Activated naive CD8-positive, alpha-beta T cell treated with anti-CD3 and anti-CD28 coated beads, Interleukin-2, amount 50 U/mL, for 16 hours (primary cell): ENCODE measurements around the gene MED31.
"Not testable (repeated sequence)": the region's sequence is repeated elsewhere in the genome, so short reads cannot be mapped to it uniquely, and the experiment has no call there.

ENCODE experiments used
- DNase-seq: peaks from one replicate; pipeline ENCODE4 v3.0.0-alpha.2; 2020; ENCODE audit warnings: low read depth, low spot score

The MED31 gene

DNA sequence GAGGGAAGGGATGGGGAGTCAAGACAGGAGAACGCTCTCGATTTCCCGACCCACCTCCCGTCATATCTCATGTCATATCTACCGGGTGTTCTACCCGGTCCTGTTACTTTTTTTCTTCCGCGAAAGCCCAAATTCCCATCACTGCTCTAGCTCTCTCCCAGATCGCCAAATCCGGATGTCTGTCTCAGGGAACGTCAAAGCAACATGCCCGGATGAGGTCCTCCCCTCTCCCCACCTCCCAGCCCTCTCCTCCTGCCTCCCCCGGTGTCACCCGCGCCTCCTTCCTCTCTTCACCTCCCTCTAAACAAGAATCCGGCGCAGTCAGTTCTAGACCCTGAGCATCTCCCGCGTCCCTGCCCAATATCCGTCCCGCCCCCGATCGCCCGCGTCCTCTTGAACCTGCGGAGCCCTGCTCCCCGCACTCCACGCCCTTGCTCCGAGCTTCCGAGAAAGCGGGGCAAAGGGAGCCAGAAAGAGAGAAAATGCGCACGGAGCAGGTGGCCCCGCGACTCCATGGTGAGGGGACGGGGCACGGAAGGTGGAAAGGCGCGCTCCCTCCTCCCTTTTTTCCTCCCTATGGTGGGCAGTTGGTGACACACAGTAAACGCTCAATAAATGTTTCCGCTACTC, 4.4 kb upstream of the MED31 start:
- DNase-seq: not testable (repeated sequence)

DNA sequence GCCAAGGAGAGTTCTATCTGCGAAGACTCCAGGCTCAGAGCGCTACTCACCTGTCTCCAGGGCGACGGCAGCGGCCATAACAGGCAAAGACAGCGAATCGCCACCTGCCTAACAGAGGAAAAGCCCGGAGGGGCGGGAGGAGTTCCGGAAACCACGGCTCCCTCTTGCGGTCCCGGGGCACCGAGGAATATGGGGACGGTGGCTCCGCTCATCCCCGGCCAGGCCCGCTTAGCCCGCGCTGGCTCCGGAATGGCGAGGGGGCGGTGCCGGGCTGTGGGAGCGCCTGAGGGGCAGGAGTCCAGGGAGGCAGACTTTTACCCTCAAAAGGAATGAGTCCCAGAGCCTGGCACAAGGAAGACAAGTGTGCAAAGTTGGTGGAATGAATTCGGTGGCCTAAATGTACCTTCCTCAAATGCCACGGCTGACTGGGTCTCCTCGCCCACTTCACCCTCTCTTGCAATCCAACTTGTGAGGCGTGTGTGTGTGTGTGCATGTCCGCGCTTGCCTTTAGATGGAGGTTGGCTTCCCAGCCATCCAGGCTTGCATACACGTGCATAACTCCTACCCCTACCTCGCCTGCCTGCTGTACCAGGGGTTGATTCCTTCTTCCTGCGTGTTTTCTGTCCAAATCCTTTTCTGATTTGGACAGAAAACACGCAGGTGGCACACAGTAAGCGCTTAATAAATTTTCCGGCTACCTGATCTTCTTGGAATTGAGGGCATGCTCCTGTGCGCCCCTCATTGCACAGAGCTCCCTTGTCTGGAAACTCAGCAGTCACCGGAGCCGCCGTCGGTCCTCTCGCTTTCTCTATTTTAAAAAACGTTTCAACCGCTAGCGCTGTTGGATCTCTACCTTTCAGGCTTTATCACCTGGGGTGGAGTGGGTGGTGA, 3.7 kb upstream of the MED31 start:
- DNase-seq: no peak

DNA sequence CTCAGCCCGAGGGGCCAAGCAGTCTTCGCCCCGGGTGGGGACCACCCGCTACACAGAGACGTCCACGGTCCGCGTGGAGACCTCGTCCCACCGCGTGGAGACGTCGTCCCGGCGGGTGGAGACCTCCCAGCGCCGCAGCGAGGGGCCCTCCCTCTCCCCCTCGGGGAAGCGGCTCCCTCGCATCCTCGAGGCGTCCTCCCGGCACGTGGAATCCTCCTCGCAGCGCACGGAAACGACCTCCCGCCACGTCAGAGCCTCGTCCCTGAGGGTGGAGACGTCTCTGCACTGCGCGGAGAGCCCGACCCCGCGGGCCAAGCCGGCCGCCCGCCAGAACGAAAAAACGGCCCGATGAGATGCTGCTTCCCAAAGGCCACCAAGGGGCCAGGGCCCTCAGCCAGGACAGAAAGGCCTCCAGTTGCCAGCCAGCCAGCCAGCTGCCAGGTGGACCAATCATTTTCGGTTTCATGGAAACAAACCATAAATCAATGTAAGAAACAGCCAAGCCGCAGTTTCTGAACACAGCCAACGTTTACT, 581 bp upstream of the MED31 start:
- no peak for DNase-seq

DNA sequence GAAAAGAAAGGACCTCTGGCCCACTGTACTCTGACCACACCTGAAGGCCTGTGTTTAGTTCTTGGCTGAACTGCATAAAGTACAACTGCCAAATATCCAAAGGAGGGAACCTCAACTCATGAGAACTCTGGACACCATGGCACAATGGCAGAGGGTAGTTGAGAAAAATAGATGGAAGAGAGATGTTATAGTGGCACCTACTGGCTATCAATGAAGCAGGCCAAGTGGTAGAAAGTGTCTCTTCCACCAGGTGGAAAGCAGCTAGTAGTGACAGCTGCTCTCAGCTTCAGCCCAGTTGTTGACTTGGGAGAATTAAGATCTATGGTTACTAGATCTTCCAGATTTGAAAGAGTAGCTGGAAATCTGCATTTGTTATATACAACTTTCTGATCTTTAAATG, 3.2 kb downstream of the MED31 start:
- no peak for DNase-seq

DNA sequence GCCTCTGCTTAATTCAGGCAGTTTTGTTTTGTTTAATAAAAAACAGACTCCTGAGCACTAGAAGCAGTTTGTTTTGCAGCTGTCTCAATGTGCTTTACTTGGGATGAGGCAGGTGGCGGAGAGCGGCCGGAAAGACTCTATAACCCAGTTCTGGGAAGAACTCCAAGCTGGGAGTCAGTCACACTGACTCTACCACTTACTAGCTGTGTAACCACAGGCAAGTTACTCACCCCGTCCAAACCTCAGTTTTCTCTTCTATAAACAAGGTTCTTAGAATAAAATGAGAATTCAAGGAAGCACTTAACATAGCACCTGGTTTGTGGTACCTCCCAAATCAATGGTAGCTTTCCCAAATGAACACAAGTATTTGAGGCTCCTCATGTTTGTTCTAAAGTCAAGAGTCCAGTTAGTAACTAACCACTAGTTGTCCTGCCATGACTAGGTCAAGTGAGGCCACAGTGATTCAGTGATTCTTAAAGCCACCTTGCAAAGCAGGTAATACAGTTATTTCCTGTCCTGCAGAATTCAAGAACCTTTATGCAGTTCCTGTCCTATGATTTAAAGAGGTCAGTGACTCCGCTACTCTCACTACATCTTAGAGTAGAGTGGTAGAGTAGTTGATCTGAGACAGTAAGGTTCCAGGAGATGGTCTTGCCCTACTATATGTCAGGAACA, 7.8 kb downstream of the MED31 start:
- no peak for DNase-seq

DNA sequence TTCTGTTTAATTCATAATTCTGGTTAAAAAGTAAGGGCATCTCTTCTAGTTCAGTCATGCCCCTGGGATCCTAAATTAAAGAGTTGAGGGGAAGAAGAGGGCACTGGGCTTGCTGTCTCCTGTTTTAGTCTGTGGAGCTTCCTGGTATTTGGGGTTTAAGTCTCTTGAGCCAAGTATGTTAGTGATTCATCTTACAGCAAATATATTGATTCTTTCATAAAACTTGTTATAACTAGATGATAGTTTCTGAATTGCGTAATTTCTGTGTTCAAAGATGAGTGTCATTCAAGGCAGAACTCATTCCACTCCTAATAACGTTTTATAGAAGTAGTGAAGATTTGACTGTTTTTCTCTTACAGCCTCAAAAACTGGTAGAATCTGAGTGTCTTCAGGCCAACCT, 8.8 kb downstream of the MED31 start:
- DNase-seq: no peak

DNA sequence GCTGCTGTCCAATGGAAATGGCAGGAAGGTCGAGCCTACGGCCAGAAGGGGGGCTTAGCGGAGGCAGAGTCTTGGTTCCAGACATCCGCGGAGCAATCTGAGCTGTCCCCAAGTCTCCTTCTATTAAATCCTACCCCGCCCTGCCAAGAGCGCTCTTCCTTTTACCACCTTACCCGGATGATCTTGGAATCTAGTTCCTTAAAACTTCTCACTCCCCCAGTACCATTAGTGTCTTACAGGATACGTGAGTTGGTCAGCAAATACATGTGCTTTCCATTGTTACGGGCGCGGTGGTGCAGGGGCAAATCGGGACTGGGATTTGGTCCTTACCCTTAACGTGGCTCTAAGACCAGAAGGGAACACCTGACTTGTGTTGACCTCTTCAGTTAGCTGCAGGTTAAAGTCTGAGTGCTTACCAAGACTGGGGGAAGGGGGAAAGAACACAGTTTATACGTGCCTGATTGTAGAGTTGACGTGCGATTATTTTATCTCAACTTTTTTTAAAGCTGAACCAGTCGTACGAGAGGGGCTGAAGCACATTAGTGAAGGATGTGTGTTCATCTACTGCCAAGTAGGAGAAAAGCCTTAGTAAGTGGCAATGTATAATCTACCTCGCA, 10.1 kb downstream of the MED31 start:
- no peak for DNase-seq

DNA sequence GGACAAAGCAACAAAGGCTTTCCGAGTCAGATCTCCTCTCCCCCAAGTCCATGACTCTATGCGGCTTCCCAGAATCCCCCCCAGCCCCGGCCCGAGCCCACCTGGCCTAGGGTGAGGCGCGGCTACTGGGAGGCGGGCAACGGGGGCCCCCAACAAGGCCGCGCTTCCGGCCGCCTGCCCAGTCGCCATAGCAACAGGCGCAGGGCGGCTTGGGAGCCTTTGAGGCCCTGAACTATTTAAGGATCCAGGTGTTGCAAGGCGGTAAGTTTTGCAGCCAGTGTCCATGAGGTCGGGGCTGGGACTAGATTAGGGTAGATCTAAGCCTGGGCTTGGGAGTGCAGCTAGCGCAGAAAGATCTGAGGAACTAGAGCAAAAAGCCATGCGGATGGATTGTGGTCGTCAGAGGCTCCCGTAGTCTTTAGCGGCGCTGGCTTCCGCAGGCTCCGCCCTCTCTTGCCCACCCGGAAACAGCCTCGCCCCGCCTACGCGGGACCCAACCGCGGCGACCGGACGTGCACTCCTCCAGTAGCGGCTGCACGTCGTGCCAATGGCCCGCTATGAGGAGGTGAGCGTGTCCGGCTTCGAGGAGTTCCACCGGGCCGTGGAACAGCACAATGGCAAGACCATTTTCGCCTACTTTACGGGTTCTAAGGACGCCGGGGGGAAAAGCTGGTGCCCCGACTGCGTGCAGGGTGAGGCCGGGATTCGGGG, 10.7 kb downstream of the MED31 start, which contains the start of the genes KIAA0753 and TXNDC17:
Gene KIAA0753 (minus strand): TSS at position 176 of the 711 bp plus-strand sequence. CDS start 5,608 bp downstream, outside the sequence.
Gene TXNDC17 (plus strand): TSS at position 525 of the 711 bp plus-strand sequence. CDS start 23 bp downstream, at position 548.
- DNase-seq: peak; percentile 84

DNA sequence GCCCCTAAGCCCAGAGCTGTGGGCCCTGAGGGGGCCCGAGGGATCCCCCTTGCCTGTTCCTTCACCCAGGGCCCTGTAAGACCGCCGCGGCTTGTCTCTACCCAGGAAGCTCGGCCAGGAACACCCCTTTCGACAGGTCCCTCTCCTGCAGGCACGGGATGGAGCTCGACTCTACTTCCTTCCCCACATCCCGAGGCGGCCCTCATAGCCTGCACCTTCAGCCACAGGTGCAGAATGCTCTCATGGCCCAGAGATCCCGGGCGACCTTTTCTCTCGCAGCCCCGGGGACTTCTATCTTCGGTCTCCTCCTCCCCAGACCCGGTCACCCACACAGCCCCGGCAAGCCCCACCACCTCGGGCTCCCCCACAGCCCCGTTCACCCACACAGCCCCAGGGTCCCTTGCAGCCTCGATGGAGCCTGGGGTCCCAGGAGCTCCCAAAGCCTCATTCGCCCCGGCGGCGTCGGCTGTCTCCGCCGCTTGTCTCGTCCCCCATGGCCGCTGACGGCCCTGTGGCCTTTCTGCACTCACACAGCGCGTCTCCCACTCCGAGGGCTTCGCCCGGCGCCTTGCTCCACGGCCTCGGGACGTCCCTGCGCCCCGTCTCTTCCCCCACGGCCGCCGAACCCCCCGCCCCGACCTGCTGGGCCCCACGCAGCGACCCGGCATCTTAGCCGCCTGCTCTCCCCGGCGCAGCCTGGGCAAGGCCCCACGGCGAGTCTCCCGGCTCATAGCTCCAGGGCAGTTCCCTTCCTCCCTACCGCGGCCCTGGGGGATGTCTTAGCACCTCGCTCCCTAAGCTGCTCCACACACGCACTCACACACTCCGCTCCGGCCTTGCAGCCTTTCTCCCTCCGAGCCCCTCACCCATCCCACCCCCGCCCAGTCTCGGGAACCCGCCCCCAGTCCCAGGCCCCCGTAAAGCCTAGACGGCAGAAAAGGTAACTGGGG, 11.5 kb downstream of the MED31 start:
- no peak for DNase-seq

DNA sequence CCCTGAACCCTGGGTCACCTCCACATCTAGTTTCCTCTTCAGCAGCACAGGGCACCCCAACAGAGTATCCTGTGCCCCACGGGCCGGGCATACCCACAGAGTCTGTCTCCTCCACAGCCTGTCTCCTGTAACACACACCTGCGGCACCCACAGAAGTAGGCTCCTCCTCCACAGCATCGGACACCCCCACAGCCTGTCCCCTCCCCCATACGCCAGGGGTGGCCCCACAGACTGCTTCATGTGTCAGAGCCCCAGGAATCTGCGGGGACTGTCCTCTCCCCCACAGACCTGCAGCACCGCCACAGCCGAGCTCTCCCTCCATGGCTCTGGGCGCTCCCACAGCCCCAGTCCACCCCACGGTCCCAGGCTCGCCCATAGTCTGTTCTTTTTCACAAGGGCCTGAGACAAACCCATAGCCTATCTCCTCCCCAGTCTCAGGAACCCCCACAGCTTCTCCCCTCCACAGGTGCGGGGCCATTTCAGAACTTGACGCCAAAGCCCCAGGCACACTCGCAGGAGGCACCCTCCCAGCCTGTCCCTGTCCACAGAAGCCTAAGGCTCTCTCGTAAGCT, 12.3 kb downstream of the MED31 start:
- no peak for DNase-seq

DNA sequence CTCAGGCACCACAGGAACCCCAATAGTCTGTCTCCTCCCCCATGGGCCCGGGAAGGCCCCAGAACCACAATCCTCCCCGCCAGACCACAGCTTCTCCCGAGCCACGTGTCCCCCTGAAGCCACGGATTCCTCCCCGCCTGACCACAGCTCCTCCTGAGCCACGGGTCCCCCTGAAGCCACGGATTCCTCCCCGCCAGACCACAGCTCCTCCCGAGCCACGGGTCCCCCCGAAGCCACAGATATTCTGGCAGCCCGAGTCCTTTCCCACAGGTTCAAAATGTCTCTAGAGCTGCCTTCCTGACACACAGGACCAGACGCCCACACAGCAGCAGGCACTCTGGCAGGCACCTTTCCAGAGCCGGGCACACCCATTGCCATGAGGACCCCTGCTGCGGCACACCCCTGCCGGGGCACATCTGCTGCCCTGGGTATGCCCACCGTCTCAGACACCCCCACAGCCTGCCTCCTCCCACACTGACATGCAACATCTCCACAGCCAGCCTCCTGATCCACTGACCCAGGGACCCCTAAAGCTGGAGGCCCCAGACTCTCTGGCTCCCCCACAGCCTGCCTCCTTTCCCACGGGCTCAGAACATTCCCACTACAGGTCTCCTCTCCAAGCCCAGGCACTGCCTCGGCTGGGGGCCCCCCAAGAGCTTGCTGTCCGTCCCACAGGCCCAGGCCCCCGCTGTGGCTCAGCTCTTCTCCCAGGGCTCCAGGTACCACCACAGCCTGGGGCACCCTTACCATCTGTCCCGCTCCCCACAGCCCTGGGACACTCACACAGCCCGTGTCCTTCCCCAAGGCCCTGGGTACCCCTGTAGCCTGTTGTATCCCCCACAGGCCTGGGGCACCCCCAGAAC, 13.1 kb downstream of the MED31 start:
- no peak for DNase-seq

DNA sequence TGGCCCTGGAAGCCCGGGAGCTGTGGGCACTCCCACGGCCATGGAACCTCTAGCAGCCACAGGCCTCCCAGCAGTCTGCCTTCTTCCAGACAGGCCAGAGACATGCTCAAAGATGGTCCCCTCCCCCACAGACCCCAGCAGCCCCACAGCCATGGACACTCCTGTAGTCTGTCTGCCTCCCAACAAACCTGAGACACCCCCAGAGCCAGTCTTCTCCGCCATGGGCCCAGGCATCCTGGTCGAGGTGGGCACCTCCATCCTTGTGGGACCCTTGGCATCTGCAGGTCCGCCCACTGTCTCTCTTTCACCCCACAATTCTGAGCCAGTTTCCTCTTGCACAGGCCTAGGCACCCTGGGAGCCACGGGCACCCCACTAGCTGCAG, 14.0 kb downstream of the MED31 start:
- no peak for DNase-seq

DNA sequence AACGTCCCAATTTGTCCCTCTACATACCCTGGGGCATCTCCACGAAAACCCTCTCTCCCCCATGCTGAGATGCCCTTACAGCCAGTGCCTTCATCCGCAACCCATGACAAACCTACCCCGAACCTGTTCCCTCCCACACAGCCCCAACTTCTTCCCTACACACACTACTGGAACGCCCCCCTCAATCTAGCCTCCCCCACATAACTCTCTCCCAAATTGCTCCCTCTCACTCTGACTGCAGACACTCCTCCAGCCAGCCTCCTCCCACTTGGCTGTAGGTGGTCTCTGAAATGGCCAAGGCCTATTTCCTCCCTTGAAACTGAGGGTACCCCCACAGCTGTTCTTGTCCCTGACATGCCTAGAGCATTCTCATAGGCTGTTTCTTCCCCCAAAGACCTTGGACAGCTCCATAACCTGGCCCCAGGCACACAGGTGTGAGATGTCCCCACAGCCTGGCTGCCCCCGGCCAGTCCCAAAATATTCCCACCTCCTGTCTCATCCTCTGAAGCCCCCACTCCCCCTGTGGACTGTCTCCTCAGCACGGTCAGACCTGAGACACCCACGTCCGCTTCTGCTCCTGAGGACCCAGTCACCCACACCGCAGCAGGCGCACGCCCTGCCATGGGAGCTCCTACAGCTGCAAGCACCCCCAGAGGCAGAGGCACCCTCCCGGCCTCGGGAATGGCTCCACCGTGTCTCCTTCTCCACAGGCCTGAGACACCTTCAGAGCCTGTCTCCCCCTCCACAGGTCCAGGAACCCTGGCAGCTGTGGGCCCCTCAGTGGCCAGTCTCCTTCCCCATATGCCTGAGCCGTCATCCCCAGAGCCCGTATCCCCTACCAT, 14.6 kb downstream of the MED31 start:
- DNase-seq: no peak

DNA sequence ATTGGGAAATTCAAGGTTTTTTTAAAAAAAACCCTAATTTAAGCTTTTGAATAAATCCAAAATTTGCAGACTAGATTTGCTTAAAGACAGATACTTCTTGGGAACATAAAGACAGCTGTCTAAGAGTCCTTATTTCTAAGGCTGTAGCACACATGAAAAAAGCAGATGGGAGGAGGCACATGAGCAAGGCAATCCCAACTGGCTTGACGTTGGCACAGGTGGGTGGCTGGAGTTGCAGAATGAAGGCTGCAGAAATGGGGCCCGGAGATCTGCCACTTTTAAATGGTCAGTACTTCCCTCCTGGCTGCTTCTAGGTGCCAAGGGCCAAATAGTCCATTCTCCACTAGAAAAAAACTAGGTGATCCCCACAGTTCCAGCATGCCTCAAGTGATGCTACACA, 15.3 kb downstream of the MED31 start:
- no peak for DNase-seq

DNA sequence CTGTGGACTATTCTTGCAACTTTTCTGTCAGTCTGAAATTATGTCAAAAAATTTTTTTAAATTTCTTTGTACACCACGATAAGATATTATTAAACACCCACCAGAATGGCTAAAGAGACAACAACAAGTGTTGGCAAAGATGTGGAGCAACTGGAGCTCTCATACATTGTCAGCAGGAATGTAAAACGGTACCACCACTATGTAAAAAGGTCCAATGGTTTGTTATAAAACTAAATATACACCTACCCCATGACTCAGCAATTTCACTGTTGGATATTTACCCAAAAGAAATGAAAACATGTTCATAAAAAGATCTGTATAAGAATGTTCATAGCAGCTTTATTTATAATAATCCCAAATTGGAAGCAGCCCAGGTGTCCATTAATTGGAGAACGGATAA, 18.1 kb downstream of the MED31 start:
- no peak for DNase-seq

DNA sequence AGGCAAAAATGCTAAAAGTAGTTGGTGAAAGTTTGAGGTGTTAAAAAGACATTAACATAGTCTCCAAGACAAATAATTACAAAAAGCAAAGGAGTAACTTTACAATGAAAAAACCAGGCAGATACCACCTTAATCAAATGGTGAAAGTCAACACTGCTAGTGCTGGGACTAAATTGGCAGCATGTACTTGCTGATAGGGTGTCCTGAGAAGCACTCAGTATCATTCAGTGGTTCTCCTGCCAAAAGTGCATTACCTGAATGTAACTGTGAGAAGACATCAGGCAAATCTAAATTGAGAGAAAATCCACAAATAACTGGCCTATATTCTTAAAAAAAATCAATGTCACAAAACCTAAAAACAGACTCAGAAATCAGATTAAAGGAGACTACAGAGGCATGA, 18.9 kb downstream of the MED31 start:
- no peak for DNase-seq

DNA sequence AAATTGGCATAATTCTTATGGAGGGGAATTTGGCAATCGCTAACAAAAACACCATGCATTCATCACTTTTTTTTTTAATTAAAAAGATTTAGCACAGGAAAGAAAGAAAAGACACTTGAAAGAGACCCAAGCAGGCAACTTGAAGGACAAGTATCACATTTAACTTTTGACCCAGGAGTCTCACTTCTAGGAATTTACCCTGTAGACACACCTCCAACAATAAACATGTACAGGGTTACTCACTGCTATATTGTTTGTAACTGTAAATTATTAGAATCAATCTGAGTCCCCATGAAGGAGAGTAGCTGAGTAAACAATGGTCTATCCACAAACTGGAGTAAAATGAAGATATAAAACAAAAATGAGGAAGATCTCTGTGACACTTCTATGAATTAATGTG, 21.0 kb downstream of the MED31 start:
- DNase-seq: no peak

DNA sequence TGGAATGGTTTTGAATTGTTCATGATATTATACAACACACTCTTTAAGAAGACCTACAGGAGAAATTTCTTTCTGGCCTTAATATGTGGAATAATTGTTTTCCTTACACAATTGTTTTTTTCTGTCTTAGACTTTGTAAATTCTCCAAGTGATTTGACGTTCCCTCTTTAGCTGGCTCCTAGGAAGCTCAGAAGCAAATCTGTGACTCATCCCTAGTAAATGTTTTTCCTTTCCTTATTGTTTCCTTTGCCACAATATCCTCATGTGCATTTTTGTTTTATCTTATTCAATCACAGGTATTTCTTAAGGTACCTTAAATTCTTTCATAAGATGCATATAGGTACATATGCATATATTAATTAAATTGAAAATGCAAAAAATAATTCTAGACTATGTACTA, 24.4 kb downstream of the MED31 start:
- no peak for DNase-seq
